Breast epithelium (tissue), 4 donors: ENCODE results near the gene ATP10B. TPM values are rescaled to one million over a fixed set of nuclear protein-coding genes. Genes with fewer than 3 reads are reported as not detected.

Source experiments
- DNase-seq, 2 donors: peaks; one replicate each; pipeline ENCODE4 v3.0.0-alpha.2; 2019; ENCODE audit warnings: low spot score in 2 of 2
- H3K27ac ChIP-seq, 2 donors: fragments of 200-600 bp; sonication (generic) in 1 of 2; one replicate each; pipeline ENCODE4 v1.5.1; 2016 to 2019; ENCODE audit warnings: mild to moderate bottlenecking in 1 of 2
- H3K27me3 ChIP-seq, 2 donors: fragments of 200-600 bp; sonication (generic) in 1 of 2; one replicate each; pipeline versions ENCODE4 v1.5.1 to v1.6.0; 2017 to 2019; ENCODE audit warnings: control low read depth in 1 of 2, mild to moderate bottlenecking in 1 of 2
- H3K36me3 ChIP-seq: fragments of 200-600 bp; one replicate; pipeline ENCODE4 v1.5.1; 2019
- H3K4me1 ChIP-seq, 2 donors: fragments of 200-600 bp; sonication (generic); one replicate each; pipeline ENCODE4 v1.5.1; 2016 to 2019; ENCODE audit warnings: control low read depth in 1 of 2
- H3K4me3 ChIP-seq, 3 donors: fragments of 200-600 bp; sonication (generic); 1 replicate in 2 of 3; 2 replicates in 1 of 3; pipeline ENCODE4 v1.5.1; 2016 to 2019; ENCODE audit warnings: mild to moderate bottlenecking in 3 of 3, moderate library complexity in 2 of 3
- H3K9me3 ChIP-seq, 2 donors: fragments of 200-600 bp; sonication (generic) in 1 of 2; one replicate each; pipeline ENCODE4 v1.5.1; 2016 to 2019; ENCODE audit warnings: control low read depth in 1 of 2
- CTCF ChIP-seq, 3 donors: fragments of 450-650 bp; IDR thresholded peaks; one replicate each; pipeline ENCODE4 v1.5.1; 2016 to 2017; ENCODE audit warnings: antibody characterized with exemption in 3 of 3, mild to moderate bottlenecking in 3 of 3, moderate library complexity in 3 of 3
- POLR2A ChIP-seq: fragments of 450-650 bp; IDR thresholded peaks from one replicate; pipeline ENCODE4 v1.6.1; 2016; ENCODE audit warnings: antibody characterized with exemption, mild to moderate bottlenecking, moderate library complexity
- POLR2AphosphoS5 ChIP-seq, 3 donors: sonication (generic); formaldehyde crosslinking; IDR thresholded peaks; one replicate each; pipeline ENCODE4 v1.6.1; 2017; ENCODE audit warnings: antibody characterized with exemption in 3 of 3
- intact Hi-C: fragments of 100-400 bp; cut with DNase I; formaldehyde crosslinking; loops from one replicate; pipeline ENCODE4 v1.15.1; 2023; ENCODE audit warnings: low total_unique reads
- total RNA-seq, 3 donors: library from RNA; depleted of rRNA; stranded (reverse); fragments of >200 nt; gene quantifications; one replicate each; pipeline ENCODE4 v1.1.0, GENCODE V29; 2016

The ATP10B gene
- total RNA-seq, 3 donors from 2014 or later: under 0.01 to 2.9 TPM; not detected in 1

- Histone ChIP-seq H3K36me3 (no peaks in the 10 kb centered on the region), H3K4me3 (no peak overlapping the region), H3K27me3 (no peaks in the 10 kb centered on the region), H3K9me3 (peaks cover 0 to 10% of the 10 kb centered on the region in 2 donors), H3K27ac (no peak overlapping the region), H3K4me1 (no peaks in the 10 kb centered on the region)
- intact Hi-C loops: no loop called here
- no peak for DNase-seq
- TF ChIP-seq POLR2A (no peak), CTCF (IDR thresholded peaks at IDR 0.05) (no peak), POLR2AphosphoS5 (IDR thresholded peaks at IDR 0.05) (no peak)
Observed at GRCh38 chr5:160757194-160757593, 94.8 kb downstream of the ATP10B start.

- Histone ChIP-seq H3K4me3 (no peak overlapping the region), H3K27ac (no peak overlapping the region), H3K9me3 (no peaks in the 10 kb centered on the region), H3K27me3 (no peaks in the 10 kb centered on the region), H3K4me1 (no peaks in the 10 kb centered on the region), H3K36me3 (no peaks in the 10 kb centered on the region)
- TF ChIP-seq CTCF (IDR thresholded peaks at IDR 0.05) (no peak), POLR2A (no peak), POLR2AphosphoS5 (IDR thresholded peaks at IDR 0.05) (no peak)
- no peak for DNase-seq
- intact Hi-C loops: no loop called here
Observed at GRCh38 chr5:160750938-160751657, 100.9 kb downstream of the ATP10B start.

- no peak for TF ChIP-seq CTCF (IDR thresholded peaks at IDR 0.05)
- no peak for TF ChIP-seq POLR2A
- TF ChIP-seq POLR2AphosphoS5 (IDR thresholded peaks at IDR 0.05): no peak
- Histone ChIP-seq H3K4me3 (no peak overlapping the region), H3K4me1 (no peaks in the 10 kb centered on the region), H3K27ac (no peak overlapping the region), H3K27me3 (no peaks in the 10 kb centered on the region), H3K9me3 (no peaks in the 10 kb centered on the region), H3K36me3 (no peaks in the 10 kb centered on the region)
- intact Hi-C loops: no loop called here
- no peak for DNase-seq
Observed at GRCh38 chr5:160749682-160750081, 102.3 kb downstream of the ATP10B start.

GRCh38 chr5:160749026-160749425, 103.0 kb downstream of the ATP10B start:
- Histone ChIP-seq H3K27ac (no peak overlapping the region), H3K4me3 (no peak overlapping the region), H3K4me1 (no peaks in the 10 kb centered on the region), H3K9me3 (no peaks in the 10 kb centered on the region), H3K27me3 (no peaks in the 10 kb centered on the region), H3K36me3 (no peaks in the 10 kb centered on the region)
- no peak for DNase-seq
- no peak for TF ChIP-seq CTCF (IDR thresholded peaks at IDR 0.05)
- intact Hi-C loops: no loop called here

GRCh38 chr5:160747987-160748386, 104.0 kb downstream of the ATP10B start:
- no peak for DNase-seq
- no peak overlapping the region for H3K27ac ChIP-seq
- TF ChIP-seq CTCF (IDR thresholded peaks at IDR 0.05) (no peak), POLR2AphosphoS5 (IDR thresholded peaks at IDR 0.05) (no peak), POLR2A (no peak)

More at GRCh38 chr5:160747987-160748386, 104.0 kb downstream of the ATP10B start:
- intact Hi-C loops: no loop called here
- no peaks in the 10 kb centered on the region for H3K4me1 ChIP-seq
- no peaks in the 10 kb centered on the region for H3K27me3 ChIP-seq
- H3K36me3 ChIP-seq: no peaks in the 10 kb centered on the region
- H3K4me3 ChIP-seq: no peak overlapping the region
- no peaks in the 10 kb centered on the region for H3K9me3 ChIP-seq
